Keratinocyte (primary cell): ENCODE measurements around the gene COG6. TPM values are rescaled to one million over a fixed set of nuclear protein-coding genes. Genes with fewer than 3 reads are reported as not detected.

Experiments used
- DNase-seq: peaks from one replicate; pipeline ENCODE4 v3.0.0-alpha.2; 2011; ENCODE audit warnings: low read depth, missing footprints, low spot score
- FAIRE-seq: peaks from 2 replicates; lab custom pipeline; 2011; peaks lifted over from hg19 to GRCh38; lab: Jason Lieb, UNC
- H2AFZ ChIP-seq: 2 replicates; pipeline ENCODE4 v1.6.0; 2012; ENCODE audit warnings: low read length, control low read depth, inconsistent platforms; ENCODE audit not compliant: control insufficient read depth
- H3K27ac ChIP-seq: 2 replicates; pipeline ENCODE4 v1.5.1; 2011; ENCODE audit warnings: low read length; ENCODE audit not compliant: control insufficient read depth, insufficient read depth
- H3K27me3 ChIP-seq: 3 replicates; pipeline ENCODE4 v1.6.0; 2011; ENCODE audit warnings: low read length; ENCODE audit not compliant: control insufficient read depth, insufficient read depth; ENCODE audit errors: extremely low read depth
- H3K36me3 ChIP-seq, 2 experiments: 2 replicates in 1 of 2; 3 replicates in 1 of 2; pipeline ENCODE4 v1.5.1; 2011; ENCODE audit warnings: low read length in 2 of 2, mild to moderate bottlenecking in 1 of 2; ENCODE audit not compliant: control insufficient read depth in 2 of 2, insufficient read depth in 2 of 2; ENCODE audit errors: extremely low read depth in 1 of 2
- H3K4me1 ChIP-seq: 3 replicates; pipeline ENCODE4 v1.5.1; 2011; ENCODE audit warnings: low read length; ENCODE audit not compliant: control insufficient read depth, insufficient read depth; ENCODE audit errors: extremely low read depth
- H3K4me2 ChIP-seq: 3 replicates; pipeline ENCODE4 v1.6.0; 2011; ENCODE audit warnings: low read depth, low read length; ENCODE audit not compliant: control insufficient read depth, insufficient read depth; ENCODE audit errors: extremely low read depth
- H3K4me3 ChIP-seq, 3 experiments: fragments of 200-600 bp in 1 of 3; sonication (generic) in 1 of 3; 2 replicates in 2 of 3; 3 replicates in 1 of 3; pipeline ENCODE4 v1.5.1; 2011 to 2016; ENCODE audit warnings: low read length in 3 of 3, mild to moderate bottlenecking in 3 of 3, control low read depth in 2 of 3, inconsistent platforms in 1 of 3, low read depth in 1 of 3, mixed read lengths in 1 of 3, mixed run types in 1 of 3, moderate library complexity in 1 of 3; ENCODE audit not compliant: control insufficient read depth in 2 of 3, insufficient read depth in 2 of 3; ENCODE audit errors: extremely low read depth in 1 of 3
- H3K79me2 ChIP-seq: 2 replicates; pipeline ENCODE4 v1.6.0; 2012; ENCODE audit warnings: low read length; ENCODE audit not compliant: control insufficient read depth, insufficient read depth
- H3K9ac ChIP-seq: 3 replicates; pipeline ENCODE4 v1.6.0; 2011; ENCODE audit warnings: low read length; ENCODE audit not compliant: control insufficient read depth, insufficient read depth; ENCODE audit errors: extremely low read depth
- H3K9me1 ChIP-seq: 3 replicates; pipeline ENCODE4 v1.6.0; 2011; ENCODE audit warnings: low read length; ENCODE audit not compliant: control insufficient read depth, insufficient read depth; ENCODE audit errors: extremely low read depth
- H3K9me3 ChIP-seq: 2 replicates; pipeline ENCODE4 v1.5.1; 2012; ENCODE audit warnings: low read depth, low read length; ENCODE audit not compliant: control insufficient read depth
- H4K20me1 ChIP-seq: 3 replicates; pipeline ENCODE4 v1.6.0; 2011; ENCODE audit warnings: low read length; ENCODE audit not compliant: control insufficient read depth, insufficient read depth; ENCODE audit errors: extremely low read depth
- EZH2 ChIP-seq: IDR thresholded peaks from one replicate; pipeline ENCODE4 v1.6.1; 2012; ENCODE audit warnings: inconsistent platforms, mild to moderate bottlenecking, low read length, moderate library complexity
- dilution Hi-C: fragments of 300-500 bp; cut with MboI; formaldehyde crosslinking; loops from one replicate; pipeline ENCODE4 v1.7.0; 2020; ENCODE audit warnings: low sequenced_read_pairs; ENCODE audit not compliant: extremely low pct_ligation_motif_present
- polyA plus RNA-seq, 5 experiments: library from polyadenylated mRNA; depleted of rRNA in 3 of 5; stranded (reverse) in 3 of 5; stranded (forward) in 1 of 5; unstranded in 1 of 5; fragments of >200 nt; gene quantifications; 1 replicate in 1 of 5; 2 replicates in 3 of 5; 3 replicates in 1 of 5; pipeline versions ENCODE4 v1.2.1 to v1.2.3, GENCODE V29; 2011 to 2012; ENCODE audit warnings: missing spikeins in 2 of 5, low read depth in 1 of 5, low replicate concordance in 1 of 5
- TF ChIP-seq, protein P1 (sequence below), 3 experiments: IDR thresholded peaks in 1 of 3; conservative IDR thresholded peaks in 1 of 3; optimal IDR thresholded peaks in 1 of 3; 2 replicates in 2 of 3; 3 replicates in 1 of 3; pipeline versions ENCODE3 to v1.5.1; 2011; ENCODE audit warnings: low read length in 3 of 3, mild to moderate bottlenecking in 3 of 3, moderate library complexity in 2 of 3, control low read depth in 1 of 3, inconsistent platforms in 1 of 3; ENCODE audit not compliant: insufficient read depth in 2 of 3; ENCODE audit errors: extremely low read depth in 1 of 3

Gene COG6
- polyA plus RNA-seq, 1 donor (not counting 4 experiments of a cell fraction or from before 2014, with no cell fraction given), result 25.5 TPM

DNA sequence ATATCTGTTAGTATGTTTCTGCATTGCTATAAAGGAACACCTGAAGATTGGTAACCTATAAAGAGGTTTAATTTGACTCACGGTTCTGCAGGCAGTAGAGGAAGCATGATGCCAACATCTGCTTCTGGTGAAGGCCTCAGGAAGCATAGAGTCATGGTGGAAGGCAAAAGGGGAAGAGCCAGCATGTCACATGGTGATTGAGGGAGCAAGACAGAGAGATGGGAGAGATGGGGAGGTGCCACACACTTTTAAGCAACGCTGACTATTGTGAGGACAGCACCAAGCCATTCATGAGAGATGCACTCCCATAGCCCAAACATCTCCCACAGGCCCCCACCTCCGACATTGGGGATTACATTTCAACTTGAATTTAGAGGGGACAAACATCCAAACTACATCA, 32.8 kb downstream of the COG6 start:
- H3K9ac ChIP-seq, result no peak overlapping the region
- no peaks in the 10 kb centered on the region for H3K79me2 ChIP-seq
- H3K27ac ChIP-seq, result no peak overlapping the region
- no peaks in the 10 kb centered on the region for H3K9me3 ChIP-seq
- peaks cover 0 to 5% of the 10 kb centered on the region in 2 experiments for H3K36me3 ChIP-seq
- no peak overlapping the region for H2AFZ ChIP-seq
- dilution Hi-C loops, result no loop called here
- H4K20me1 ChIP-seq, result no peaks in the 10 kb centered on the region
- DNase-seq (no peak), FAIRE-seq (no peak)
- no peaks in the 10 kb centered on the region for H3K9me1 ChIP-seq
- no peak overlapping the region for H3K4me3 ChIP-seq
- H3K4me1 ChIP-seq, result no peaks in the 10 kb centered on the region
- H3K4me2 ChIP-seq, result no peak overlapping the region
- TF ChIP-seq, protein P1, sequence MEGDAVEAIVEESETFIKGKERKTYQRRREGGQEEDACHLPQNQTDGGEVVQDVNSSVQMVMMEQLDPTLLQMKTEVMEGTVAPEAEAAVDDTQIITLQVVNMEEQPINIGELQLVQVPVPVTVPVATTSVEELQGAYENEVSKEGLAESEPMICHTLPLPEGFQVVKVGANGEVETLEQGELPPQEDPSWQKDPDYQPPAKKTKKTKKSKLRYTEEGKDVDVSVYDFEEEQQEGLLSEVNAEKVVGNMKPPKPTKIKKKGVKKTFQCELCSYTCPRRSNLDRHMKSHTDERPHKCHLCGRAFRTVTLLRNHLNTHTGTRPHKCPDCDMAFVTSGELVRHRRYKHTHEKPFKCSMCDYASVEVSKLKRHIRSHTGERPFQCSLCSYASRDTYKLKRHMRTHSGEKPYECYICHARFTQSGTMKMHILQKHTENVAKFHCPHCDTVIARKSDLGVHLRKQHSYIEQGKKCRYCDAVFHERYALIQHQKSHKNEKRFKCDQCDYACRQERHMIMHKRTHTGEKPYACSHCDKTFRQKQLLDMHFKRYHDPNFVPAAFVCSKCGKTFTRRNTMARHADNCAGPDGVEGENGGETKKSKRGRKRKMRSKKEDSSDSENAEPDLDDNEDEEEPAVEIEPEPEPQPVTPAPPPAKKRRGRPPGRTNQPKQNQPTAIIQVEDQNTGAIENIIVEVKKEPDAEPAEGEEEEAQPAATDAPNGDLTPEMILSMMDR (optimal IDR thresholded peaks at IDR 0.05 in 1 of 3, IDR thresholded peaks at IDR 0.05 in 1 of 3, conservative IDR thresholded peaks at IDR 0.05 in 1 of 3; ENCODE audit: extremely low read depth in 1 of 3, insufficient read depth in 2 of 3, low read length in 3 of 3), result no peak
- TF ChIP-seq EZH2, result no peak
- no peaks in the 10 kb centered on the region for H3K27me3 ChIP-seq

DNA sequence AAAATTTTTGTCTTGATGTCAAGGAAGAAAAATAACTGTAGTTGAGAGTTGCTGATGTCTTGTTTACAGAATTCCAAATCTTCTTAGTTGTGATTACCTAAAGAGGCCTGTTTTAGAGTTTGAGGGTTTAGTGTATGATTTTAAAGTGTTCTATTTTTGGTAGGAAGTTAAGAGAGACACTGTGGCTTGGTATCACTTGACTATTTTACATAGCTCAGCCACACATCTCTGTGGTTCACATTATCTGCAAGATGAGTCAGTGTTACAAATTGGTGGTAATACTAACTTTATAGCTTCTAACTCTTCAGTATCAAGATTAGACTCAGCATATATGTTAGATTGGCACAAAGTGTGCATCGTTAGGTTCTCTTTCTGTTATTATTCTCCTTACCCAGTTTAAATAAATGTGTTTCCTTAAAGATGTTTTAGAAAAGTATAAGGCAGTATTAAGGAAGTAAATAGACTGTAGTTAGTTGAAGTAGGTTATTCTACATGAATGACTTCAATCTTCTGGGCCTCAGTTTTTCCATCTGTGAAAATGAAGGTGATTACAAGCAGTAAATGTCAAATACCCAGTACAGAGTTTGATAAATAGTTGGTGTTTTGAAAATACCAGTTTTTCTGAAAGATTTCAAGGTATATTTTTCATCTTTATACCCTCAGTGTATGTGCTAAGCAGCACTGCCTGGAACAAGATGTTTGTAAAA, 33.4 kb downstream of the COG6 start:
- dilution Hi-C loops, result no loop called here
- no peak overlapping the region for H3K9ac ChIP-seq
- DNase-seq (no peak), FAIRE-seq (no peak)
- TF ChIP-seq EZH2, result no peak
- TF ChIP-seq, protein P1 (optimal IDR thresholded peaks at IDR 0.05 in 1 of 3, IDR thresholded peaks at IDR 0.05 in 1 of 3, conservative IDR thresholded peaks at IDR 0.05 in 1 of 3; ENCODE audit: extremely low read depth in 1 of 3, insufficient read depth in 2 of 3, low read length in 3 of 3), result no peak
- H3K9me1 ChIP-seq, result no peaks in the 10 kb centered on the region
- H3K4me2 ChIP-seq, result no peak overlapping the region
- no peaks in the 10 kb centered on the region for H3K27me3 ChIP-seq
- no peaks in the 10 kb centered on the region for H3K4me1 ChIP-seq
- H3K4me3 ChIP-seq, result no peak overlapping the region
- H3K9me3 ChIP-seq, result no peaks in the 10 kb centered on the region
- no peak overlapping the region for H2AFZ ChIP-seq
- H3K27ac ChIP-seq, result no peak overlapping the region
- no peaks in the 10 kb centered on the region for H4K20me1 ChIP-seq
- H3K36me3 ChIP-seq, result peaks cover 0 to 5% of the 10 kb centered on the region in 2 experiments
- H3K79me2 ChIP-seq, result no peaks in the 10 kb centered on the region
